ENCODE results near the gene BPHL. TPM values are rescaled to one million over a fixed set of nuclear protein-coding genes. Genes with fewer than 3 reads are reported as not detected.
"Not testable (repeated sequence)": the region's sequence is repeated elsewhere in the genome, so short reads cannot be mapped to it uniquely, and the experiment has no call there.

Gene BPHL
- total RNA-seq, 1 experiment from 2014 or later, result 48.7 TPM

GRCh38 chr6:3188262-3188661 is 69.8 kb downstream of the BPHL start:
- no peak overlapping the region for H2AFZ ChIP-seq (ENCODE audit: low read length)
- no peak overlapping the region for H3K14ac ChIP-seq (ENCODE audit: insufficient read depth, low read length)
- H2BK15ac ChIP-seq (ENCODE audit: low read depth, low read length), result no peak overlapping the region
- H3K79me2 ChIP-seq (ENCODE audit: insufficient read depth, low read length), result no peaks in the 10 kb centered on the region
- no CpG with 5 or more reads among the region's 7 CpGs for WGBS (ENCODE audit: extremely low coverage, insufficient read length, low lambda C conversion rate)
- no peak overlapping the region for H4K5ac ChIP-seq (ENCODE audit: insufficient read length, low read depth, low read length)
- Mint-ChIP-seq H3K36me3 (ENCODE audit: insufficient read depth in 1 of 3, low read depth in 3 of 3) (peaks cover 5 to 8% (median 6%) of the 10 kb centered on the region in 3 experiments; a peak in 5 of 7 replicates), H3K4me1 (peaks cover 12 to 16% of the 10 kb centered on the region in 2 experiments), H3K4me3 (no peak overlapping the region), H3K27me3 (ENCODE audit: low read depth) (no peaks in the 10 kb centered on the region; the same call in 1 of the 2 replicates), H3K27ac (no peak overlapping the region), H3K9me3 (peaks cover 0 to 6% of the 10 kb centered on the region in 2 experiments; a peak in 4 of 5 replicates)
- no peaks in the 10 kb centered on the region for H3K79me1 ChIP-seq (ENCODE audit: insufficient read depth, low read depth, low read length, poor library complexity, severe bottlenecking)
- DNase-seq, result no peak
- no peak overlapping the region for H2BK120ac ChIP-seq (ENCODE audit: low read depth, low read length, poor library complexity, severe bottlenecking)
- no peak overlapping the region for H4K8ac ChIP-seq (replicated peaks; ENCODE audit: insufficient read length, low read depth, low read length)
- H3K23ac ChIP-seq (ENCODE audit: insufficient read length, low read depth, low read length), result no peak overlapping the region
- H3K4me2 ChIP-seq (ENCODE audit: insufficient read depth, insufficient read length, low read length), result no peak overlapping the region
- H3K23me2 ChIP-seq (ENCODE audit: insufficient read length, low read depth, low read length, poor library complexity, severe bottlenecking), result no peaks in the 10 kb centered on the region
- H2AK5ac ChIP-seq (ENCODE audit: insufficient read length, low read length), result no peak overlapping the region
- H3T11ph ChIP-seq (ENCODE audit: low read length), result no peak overlapping the region
- no peak for TF ChIP-seq CTCF (conservative IDR thresholded peaks at IDR 0.05)
- H3K4me1 ChIP-seq (ENCODE audit: insufficient read depth, low read length), result peaks cover 4% of the 10 kb centered on the region
- H4K20me1 ChIP-seq (ENCODE audit: control insufficient read depth, insufficient read depth, insufficient read length), result no peaks in the 10 kb centered on the region
- no peaks in the 10 kb centered on the region for H3K27me3 ChIP-seq (ENCODE audit: insufficient read depth, low read length)
- H2BK5ac ChIP-seq (ENCODE audit: insufficient read length, low read length), result no peak overlapping the region
- no peak overlapping the region for H3K56ac ChIP-seq (ENCODE audit: insufficient read length, low read depth, low read length)
- H3K9me3 ChIP-seq (ENCODE audit: control insufficient read depth, low read depth, low read length), result no peaks in the 10 kb centered on the region
- H2BK12ac ChIP-seq (ENCODE audit: insufficient read length, low read depth, low read length), result no peak overlapping the region
- H2BK20ac ChIP-seq (ENCODE audit: low read depth, low read length, poor library complexity, severe bottlenecking), result no peak overlapping the region
- H3K18ac ChIP-seq (ENCODE audit: insufficient read length, low read depth, low read length), result no peak overlapping the region
- H3K9ac ChIP-seq (ENCODE audit: extremely low read depth, insufficient read length, low read length), result no peak overlapping the region
- H3K4ac ChIP-seq (ENCODE audit: low read depth, low read length), result no peak overlapping the region
- no peak overlapping the region for H4K91ac ChIP-seq (ENCODE audit: insufficient read length, low read depth, low read length)
- H3K27ac ChIP-seq (ENCODE audit: insufficient read length, low read depth, low read length), result no peak overlapping the region

DNA sequence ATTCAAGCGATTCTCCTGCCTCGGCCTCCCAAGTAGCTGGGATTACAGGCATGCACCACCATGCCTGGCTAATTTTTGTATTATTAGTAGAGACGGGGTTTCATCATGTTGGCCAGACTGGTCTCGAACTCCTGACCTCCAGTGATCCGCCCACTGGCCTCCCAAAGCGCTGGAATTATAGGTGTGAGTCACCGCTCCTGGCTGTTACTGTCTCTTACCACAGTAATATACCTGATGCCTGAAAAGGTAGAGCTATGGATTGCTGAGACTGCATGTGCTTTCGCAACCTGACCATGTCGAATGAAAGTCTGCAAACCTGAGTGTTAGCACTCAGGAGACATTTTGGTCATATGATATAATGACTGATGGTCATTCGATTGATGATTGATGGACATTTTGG is 70.7 kb downstream of the BPHL start:
- H2BK20ac ChIP-seq (ENCODE audit: low read depth, low read length, poor library complexity, severe bottlenecking); H3T11ph ChIP-seq (ENCODE audit: low read length); H3K27ac Mint-ChIP-seq; H3K23me2 ChIP-seq (ENCODE audit: insufficient read length, low read depth, low read length, poor library complexity, severe bottlenecking); H4K20me1 ChIP-seq (ENCODE audit: control insufficient read depth, insufficient read depth, insufficient read length); H3K4me1 ChIP-seq (ENCODE audit: insufficient read depth, low read length); H3K9me3 Mint-ChIP-seq; H2BK120ac ChIP-seq (ENCODE audit: low read depth, low read length, poor library complexity, severe bottlenecking); H3K4me3 Mint-ChIP-seq; H3K27me3 Mint-ChIP-seq (ENCODE audit: low read depth); H3K79me2 ChIP-seq (ENCODE audit: insufficient read depth, low read length); H2AFZ ChIP-seq (ENCODE audit: low read length); H4K91ac ChIP-seq (ENCODE audit: insufficient read length, low read depth, low read length); H3K9ac ChIP-seq (ENCODE audit: extremely low read depth, insufficient read length, low read length); H3K56ac ChIP-seq (ENCODE audit: insufficient read length, low read depth, low read length); H4K5ac ChIP-seq (ENCODE audit: insufficient read length, low read depth, low read length); H3K18ac ChIP-seq (ENCODE audit: insufficient read length, low read depth, low read length); H2AK5ac ChIP-seq (ENCODE audit: insufficient read length, low read length); H3K27me3 ChIP-seq (ENCODE audit: insufficient read depth, low read length); H3K36me3 Mint-ChIP-seq (ENCODE audit: insufficient read depth in 1 of 3, low read depth in 3 of 3); H3K79me1 ChIP-seq (ENCODE audit: insufficient read depth, low read depth, low read length, poor library complexity, severe bottlenecking); H3K9me3 ChIP-seq (ENCODE audit: control insufficient read depth, low read depth, low read length); H3K14ac ChIP-seq (ENCODE audit: insufficient read depth, low read length); H2BK15ac ChIP-seq (ENCODE audit: low read depth, low read length); H2BK12ac ChIP-seq (ENCODE audit: insufficient read length, low read depth, low read length); H2BK5ac ChIP-seq (ENCODE audit: insufficient read length, low read length); H4K8ac ChIP-seq (replicated peaks; ENCODE audit: insufficient read length, low read depth, low read length); H3K4me2 ChIP-seq (ENCODE audit: insufficient read depth, insufficient read length, low read length); H3K4ac ChIP-seq (ENCODE audit: low read depth, low read length); DNase-seq; H3K23ac ChIP-seq (ENCODE audit: insufficient read length, low read depth, low read length); H3K27ac ChIP-seq (ENCODE audit: insufficient read length, low read depth, low read length): not testable (repeated sequence)
- peaks cover 15 to 16% of the 10 kb centered on the region in 2 experiments for H3K4me1 Mint-ChIP-seq
- no CpG with 5 or more reads among the region's 10 CpGs for WGBS (ENCODE audit: extremely low coverage, insufficient read length, low lambda C conversion rate)

Data from H9 (cell line).